ENCODE results near the gene TRPC1.

TRPC1 gene

DNA sequence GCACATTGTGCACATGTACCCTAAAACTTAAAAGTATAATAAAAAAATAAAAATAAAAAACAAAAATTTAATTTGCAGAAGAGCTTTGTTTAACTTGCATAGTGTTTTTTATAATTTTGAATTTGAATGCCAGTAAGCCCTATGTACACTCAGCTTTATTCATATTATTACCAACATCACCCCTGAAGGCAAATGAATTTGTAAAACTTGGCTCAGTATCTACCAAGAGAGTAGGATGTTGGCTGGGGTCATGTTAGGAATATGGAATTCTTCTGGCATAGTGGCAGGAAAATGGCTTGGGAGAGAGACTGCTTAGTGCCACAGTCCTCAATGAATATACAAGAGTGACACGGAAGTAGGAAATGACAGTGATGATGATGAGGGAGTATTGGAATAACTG lies 30.7 kb downstream of the TRPC1 start:
- H3K27ac ChIP-seq: no peak overlapping the region
- no peak for DNase-seq (ENCODE audit: low spot score)
- no peak for TF ChIP-seq CTCF (IDR thresholded peaks at IDR 0.05)
- no peak overlapping the region for H3K4me3 ChIP-seq

DNA sequence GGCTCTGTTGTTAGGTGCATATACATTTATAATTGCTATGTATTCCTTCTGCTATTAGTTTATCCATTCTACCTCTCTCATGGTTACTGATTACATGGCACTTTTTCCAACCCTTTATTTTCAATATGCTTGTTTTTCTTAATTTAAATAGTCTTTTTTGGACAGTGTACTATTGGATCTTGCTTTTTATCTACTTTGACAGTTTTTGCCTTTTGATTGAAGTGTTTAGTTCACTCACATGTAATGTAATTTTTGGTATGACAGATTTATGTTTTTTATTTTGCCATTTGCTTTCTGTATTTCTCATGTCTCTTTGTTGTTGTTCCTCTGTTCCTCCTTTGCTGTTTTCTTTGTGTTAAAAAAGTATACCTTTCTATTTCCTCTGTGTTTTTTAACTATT lies 44.5 kb downstream of the TRPC1 start:
- Histone ChIP-seq H3K27ac (no peak overlapping the region), H3K4me3 (no peak overlapping the region)
- no peak for DNase-seq (ENCODE audit: low spot score)
- TF ChIP-seq CTCF (IDR thresholded peaks at IDR 0.05): no peak

- TF ChIP-seq CTCF (IDR thresholded peaks at IDR 0.05): no peak
- DNase-seq (ENCODE audit: low spot score): no peak
- no peak overlapping the region for H3K27ac ChIP-seq
- H3K4me3 ChIP-seq: no peak overlapping the region
These were observed 54.1 kb downstream of the TRPC1 start for GRCh38 chr3:142777927-142778326.

DNA sequence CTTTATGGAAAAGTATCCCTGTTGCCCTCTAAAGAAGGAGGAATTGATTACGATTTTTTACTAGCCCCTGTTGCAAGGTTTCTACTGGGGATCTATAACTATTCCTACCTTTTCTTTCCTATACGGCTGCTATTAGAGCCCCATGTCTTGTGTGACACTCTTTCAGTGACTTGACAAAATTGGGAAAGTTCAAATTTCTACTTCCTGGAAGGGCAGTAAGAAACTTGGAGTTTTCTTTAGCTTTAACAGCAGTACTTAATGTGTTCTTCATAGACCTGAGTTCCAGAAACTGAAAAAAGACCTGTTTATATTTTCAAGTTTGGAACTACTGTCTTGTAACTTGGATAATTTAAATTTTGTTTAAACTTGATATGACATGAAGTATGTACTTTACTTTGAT lies 54.7 kb downstream of the TRPC1 start:
- no peak for DNase-seq (ENCODE audit: low spot score)
- Histone ChIP-seq H3K27ac (no peak overlapping the region), H3K4me3 (no peak overlapping the region)
- no peak for TF ChIP-seq CTCF (IDR thresholded peaks at IDR 0.05)

DNA sequence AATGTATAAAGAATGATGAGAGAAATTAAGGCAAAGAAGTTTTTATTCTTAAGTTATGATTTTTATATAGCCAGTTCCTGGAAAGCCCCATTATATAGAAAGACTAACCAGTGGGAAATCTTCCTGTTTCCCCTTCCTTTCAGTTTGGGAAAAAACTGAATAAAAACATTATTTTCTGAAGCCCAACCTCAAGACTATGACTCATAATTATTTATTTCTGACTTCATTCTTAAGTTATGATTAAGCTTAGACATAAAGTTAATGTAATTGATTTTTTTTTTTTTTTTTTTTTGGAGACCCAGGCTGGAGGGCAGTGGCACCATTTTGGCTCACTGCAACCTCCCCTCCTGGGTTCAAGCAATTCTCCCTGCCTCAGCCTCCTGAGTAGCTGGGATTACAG lies 55.8 kb downstream of the TRPC1 start:
- Histone ChIP-seq H3K4me3 (no peak overlapping the region), H3K27ac (no peak overlapping the region)
- no peak for DNase-seq (ENCODE audit: low spot score)
- TF ChIP-seq CTCF (IDR thresholded peaks at IDR 0.05): no peak

DNA sequence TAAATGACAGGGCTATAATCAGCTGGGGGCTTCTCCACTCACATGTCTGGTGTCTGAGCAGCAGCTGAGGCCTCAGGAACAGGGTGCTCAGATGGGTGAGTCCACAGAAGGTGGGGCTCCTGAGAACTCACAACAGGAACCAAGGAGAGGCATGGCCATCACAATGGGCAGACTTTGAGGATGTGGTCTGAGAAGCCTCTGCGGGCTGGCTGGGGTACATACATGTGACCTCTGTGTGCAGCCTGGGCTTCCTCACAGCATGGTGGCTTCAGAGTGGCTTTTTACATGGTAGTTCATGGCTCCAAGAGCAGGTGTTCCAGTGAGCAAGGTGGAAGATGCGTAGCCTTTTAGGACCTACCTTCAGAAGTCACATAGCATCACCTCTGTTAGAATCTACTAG lies 58.8 kb downstream of the TRPC1 start:
- no peak for DNase-seq (ENCODE audit: low spot score)
- Histone ChIP-seq H3K4me3 (no peak overlapping the region), H3K27ac (no peak overlapping the region)
- TF ChIP-seq CTCF (IDR thresholded peaks at IDR 0.05): no peak

- no peak overlapping the region for H3K27ac ChIP-seq
- no peak overlapping the region for H3K4me3 ChIP-seq
- DNase-seq (ENCODE audit: low spot score): no peak
- no peak for TF ChIP-seq CTCF (IDR thresholded peaks at IDR 0.05)
These were observed 60.4 kb downstream of the TRPC1 start for GRCh38 chr3:142784228-142784627.

All from coronary artery (tissue), 2 donors.